Heart left ventricle (tissue), 16 donors: ENCODE measurements around the gene KCNMA1. TPM values are rescaled to one million over a fixed set of nuclear protein-coding genes. Genes with fewer than 3 reads are reported as not detected.
A peak's percentile ranks its signal among the peaks of the same experiment; 100 is the strongest.

Source experiments
- ATAC-seq, 4 donors: fragments of 200-7000 bp; cut with Tn5 transposase; one replicate each; pipeline ENCODE4 v1.9.1; 2020 to 2022; ENCODE audit warnings: moderate library complexity in 4 of 4, mild to moderate bottlenecking in 3 of 4, moderate number of reproducible peaks in 1 of 4
- DNase-seq, 5 donors: peaks; one replicate each; pipeline ENCODE4 v3.0.0-alpha.2; 2020
- H3K27ac ChIP-seq, 12 donors: fragments of 200-600 bp; sonication (generic) in 4 of 12; one replicate each; pipeline versions ENCODE4 v1.5.0 to v1.8.0; 2016 to 2022; ENCODE audit warnings: mild to moderate bottlenecking in 2 of 12
- H3K27me3 ChIP-seq, 9 donors: fragments of 200-600 bp; sonication (generic) in 2 of 9; one replicate each; pipeline versions ENCODE4 v1.5.1 to v1.8.0; 2016 to 2022; ENCODE audit warnings: mild to moderate bottlenecking in 3 of 9
- H3K36me3 ChIP-seq, 9 donors: fragments of 200-600 bp; sonication (generic) in 2 of 9; one replicate each; pipeline versions ENCODE4 v1.5.0 to v1.8.0; 2018 to 2022; ENCODE audit warnings: mild to moderate bottlenecking in 2 of 9
- H3K4me1 ChIP-seq, 12 donors: fragments of 200-600 bp; sonication (generic) in 4 of 12; one replicate each; pipeline versions ENCODE4 v1.5.0 to v1.8.0; 2016 to 2022; ENCODE audit warnings: mild to moderate bottlenecking in 3 of 12
- H3K4me3 ChIP-seq, 12 donors: fragments of 200-600 bp; sonication (generic) in 4 of 12; one replicate each; pipeline versions ENCODE4 v1.5.0 to v1.8.0; 2017 to 2022; ENCODE audit warnings: mild to moderate bottlenecking in 9 of 12, moderate library complexity in 4 of 12
- H3K9me3 ChIP-seq, 12 donors: fragments of 200-600 bp; sonication (generic) in 4 of 12; one replicate each; pipeline versions ENCODE4 v1.5.0 to v1.8.0; 2016 to 2022; ENCODE audit warnings: mild to moderate bottlenecking in 1 of 12
- CTCF ChIP-seq, 12 donors: fragments of 200-600 bp; sonication (generic) in 4 of 12; IDR thresholded peaks; one replicate each; pipeline versions ENCODE4 v1.5.0 to v1.8.0; 2018 to 2022; ENCODE audit warnings: antibody characterized with exemption in 12 of 12, mild to moderate bottlenecking in 5 of 12
- POLR2A ChIP-seq, 2 donors: fragments of 450-650 bp; IDR thresholded peaks; one replicate each; pipeline ENCODE4 v1.6.1; 2017; ENCODE audit warnings: antibody characterized with exemption in 2 of 2, mild to moderate bottlenecking in 2 of 2, moderate library complexity in 2 of 2
- WGBS, 4 donors: extraction: QIAGEN DNeasy Blood & Tissue Kit in 2 of 4; methylation state at CpG; one replicate each; pipeline versions ENCODE4 v1.1.5 to v1.1.7; 2013 to 2018; 5-methylcytosine and 5-hydroxymethylcytosine counted together
- intact Hi-C, 10 donors: fragments of 100-400 bp; cut with DNase I; formaldehyde crosslinking; loops; one replicate each; pipeline versions ENCODE4 v1.11.1 to v1.14.2; 2022
- polyA plus RNA-seq, 2 donors: library from polyadenylated mRNA; stranded (reverse); fragments of 200-250 nt; gene quantifications; one replicate each; pipeline ENCODE4 v1.2.3, GENCODE V29; 2013
- total RNA-seq, 9 donors: library from RNA; depleted of rRNA in 2 of 9; stranded (reverse); fragments of >200 nt in 2 of 9; fragmentation: NEBNext Ultra II Directional in 3 of 9; extraction: Animal tissue kit (Norgen Biotek cat#: 25700) in 3 of 9; gene quantifications; one replicate each; pipeline versions ENCODE4 v1.1.0 to v1.2.4, GENCODE V29; 2016 to 2023
- donor health status: ischemic (EF 13 %, LVEDD 7.1; RV severe dilation, severe dysfunction).
- donor health status: healthy with polysubstance abuse.
- donor health status: DM: no; HTN: yes; CAD: no.
- donor health status: DM: no; HTN: no; CAD: no.
- donor health status: ischemic (EF 25% LVEDD 6.9; RV normal size, moderate dysfunction).
- donor health status: ischemic (EF 25% LVEDD 5.7; RV mildly dilated, moderate dysfunction).
- donor health status: healthy.
- donor health status: DM: yes; HTN: yes; CAD: no.
- donor health status: ischemic (EF 35%, LVEDD 5.7; RV mildly dilated, moderate dysfunction).
- donor health status: nonischemic (EF 11% LVEDD 7.7; RV severe dilation, severe dysfunction).
- donor health status: DM: yes; HTN: yes; CAD: no.
- donor health status: PGD.
- donor health status: ischemic (EF 29% LVEDD 5.4; RV normal size, mild dysfunction).
- donor health status: nonischemic (EF 23%, LVEDD 6.1; RV moderate dilation, normal function).

Gene KCNMA1
- total and polyA plus RNA-seq, 11 donors = 0.39 to 8.7 (median 1.7) TPM

DNA sequence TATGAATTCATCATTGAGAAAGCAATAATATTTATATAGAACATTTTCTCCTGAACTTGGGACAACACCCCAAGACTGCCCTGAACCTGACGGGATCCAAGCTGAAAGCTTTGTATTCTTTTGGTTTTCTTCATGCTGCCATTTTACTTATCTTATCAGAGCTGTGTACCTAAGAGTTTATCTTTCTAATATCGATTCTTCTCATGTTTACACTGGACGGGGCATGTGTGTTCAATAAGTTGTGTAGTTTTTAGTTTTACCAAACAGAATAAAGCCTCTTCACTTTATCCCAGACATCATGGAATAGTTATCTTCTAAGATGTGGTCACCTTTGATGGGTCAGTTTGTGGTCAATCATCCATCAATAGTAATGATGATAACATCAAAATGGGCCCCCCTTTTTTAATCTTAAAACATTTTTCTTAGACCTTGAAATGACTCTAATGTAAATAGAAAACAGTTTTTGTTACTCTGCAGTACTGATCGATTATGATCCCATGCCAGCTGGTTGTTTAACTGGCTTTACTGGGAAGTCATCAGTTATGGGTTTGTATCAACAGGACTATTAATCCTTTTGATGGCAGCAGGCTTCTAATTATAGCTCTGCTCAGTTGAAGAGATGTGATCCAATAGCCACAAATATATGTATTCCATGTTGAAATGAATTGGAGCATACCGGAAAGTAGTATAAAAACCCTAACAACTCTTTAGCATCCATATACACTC lies 446.1 kb downstream of the KCNMA1 start:
- no peaks in the 10 kb centered on the region for H3K9me3 ChIP-seq
- peaks cover 0 to 22% (median 0%) of the 10 kb centered on the region in 9 donors for H3K27me3 ChIP-seq
- no peak overlapping the region for H3K4me3 ChIP-seq
- no peaks in the 10 kb centered on the region for H3K36me3 ChIP-seq
- no peaks in the 10 kb centered on the region for H3K4me1 ChIP-seq
- TF ChIP-seq POLR2A (IDR thresholded peaks at IDR 0.05) (no peak), CTCF (IDR thresholded peaks at IDR 0.05) (no peak)
- intact Hi-C loops = no loop called here
- ATAC-seq (no peak), DNase-seq (no peak)
- 68 to 86% (median 70%) methylated on average over 5 of the region's 5 CpGs for WGBS, 4 donors
- H3K27ac ChIP-seq = peak overlapping the region in 1 of 12 donors; percentile 86

DNA sequence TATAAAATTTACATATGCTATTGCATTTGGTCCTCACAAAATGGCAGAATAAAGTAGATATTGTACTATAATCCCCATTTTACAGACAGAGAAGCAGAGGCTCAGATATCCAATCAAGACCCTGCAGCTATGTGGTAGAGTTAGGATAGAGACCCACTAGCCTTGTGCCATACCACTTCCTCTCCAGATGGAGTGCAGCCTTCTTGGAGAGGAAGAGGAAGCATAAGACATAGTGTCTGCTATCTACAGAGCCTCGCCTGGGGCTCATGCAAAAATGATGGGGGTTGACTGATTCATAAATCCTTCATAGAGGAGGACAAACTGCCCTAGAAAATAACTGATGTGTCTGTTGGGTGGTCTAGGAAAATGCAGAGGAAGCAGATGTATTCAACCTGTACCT lies 447.3 kb downstream of the KCNMA1 start:
- ATAC-seq = no peak
- no peak for DNase-seq
- H3K4me1 ChIP-seq = no peaks in the 10 kb centered on the region
- H3K27me3 ChIP-seq = peaks cover 0 to 22% (median 0%) of the 10 kb centered on the region in 9 donors
- H3K36me3 ChIP-seq = no peaks in the 10 kb centered on the region
- peak overlapping the region in 1 of 12 donors; percentile 52 for H3K27ac ChIP-seq
- no peaks in the 10 kb centered on the region for H3K9me3 ChIP-seq
- 61 to 82% (median 67%) methylated on average over 1 of the region's 1 CpG for WGBS, 4 donors
- TF ChIP-seq CTCF (IDR thresholded peaks at IDR 0.05) (no peak), POLR2A (IDR thresholded peaks at IDR 0.05) (no peak)
- intact Hi-C loops = no loop called here
- H3K4me3 ChIP-seq = no peak overlapping the region

DNA sequence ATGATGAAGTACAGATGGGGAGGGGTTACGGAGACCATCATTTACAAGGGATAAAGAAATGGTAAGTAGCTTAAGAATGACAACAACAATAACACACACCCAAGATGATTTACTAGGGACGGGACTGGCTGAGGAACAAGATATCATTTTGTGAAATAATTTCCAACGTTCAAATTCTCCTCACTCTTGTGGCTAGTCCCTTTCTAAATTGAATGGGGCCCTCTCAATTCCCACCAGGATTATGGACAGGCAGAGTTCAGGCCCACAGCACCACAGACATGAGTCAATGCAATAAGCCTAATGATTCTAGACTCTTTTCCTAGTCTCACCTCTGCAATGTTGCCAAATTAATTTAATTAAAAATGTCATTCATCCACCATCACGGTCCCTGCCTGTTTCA lies 448.1 kb downstream of the KCNMA1 start:
- Histone ChIP-seq H3K9me3 (no peaks in the 10 kb centered on the region), H3K4me3 (no peak overlapping the region), H3K27me3 (peaks cover 0 to 22% (median 0%) of the 10 kb centered on the region in 9 donors), H3K4me1 (no peaks in the 10 kb centered on the region), H3K36me3 (no peaks in the 10 kb centered on the region), H3K27ac (peak overlapping the region in 1 of 12 donors; percentile 52)
- ATAC-seq (no peak), DNase-seq (no peak)
- 76 to 87% (median 78%) methylated on average over 4 of the region's 4 CpGs for WGBS, 4 donors
- intact Hi-C loops = no loop called here
- TF ChIP-seq POLR2A (IDR thresholded peaks at IDR 0.05) (no peak), CTCF (IDR thresholded peaks at IDR 0.05) (no peak)

GRCh38 chr10:77189075-77189474 lies 448.5 kb downstream of the KCNMA1 start:
- DNase-seq = no peak
- no peaks in the 10 kb centered on the region for H3K4me1 ChIP-seq
- TF ChIP-seq POLR2A (IDR thresholded peaks at IDR 0.05) = no peak
- no peak for TF ChIP-seq CTCF (IDR thresholded peaks at IDR 0.05)
- H3K27me3 ChIP-seq = peaks cover 0 to 19% (median 0%) of the 10 kb centered on the region in 9 donors
- no peak for ATAC-seq
- H3K9me3 ChIP-seq = no peaks in the 10 kb centered on the region
- no peak overlapping the region for H3K4me3 ChIP-seq
- intact Hi-C loops = no loop called here
- no peaks in the 10 kb centered on the region for H3K36me3 ChIP-seq
- peak overlapping the region in 1 of 12 donors; percentile 52 for H3K27ac ChIP-seq
- 69 to 85% (median 79%) methylated on average over 4 of the region's 4 CpGs for WGBS, 4 donors
